Gastroesophageal sphincter (tissue), 3 donors: ENCODE data around the gene ADAMTS7.
"Not testable (repeated sequence)": the region's sequence is repeated elsewhere in the genome, so short reads cannot be mapped to it uniquely, and the experiment has no call there.

Experiments used
- POLR2A ChIP-seq, 2 donors: fragments of 450-650 bp; IDR thresholded peaks; one replicate each; pipeline ENCODE4 v1.6.1; 2017; ENCODE audit warnings: antibody characterized with exemption in 2 of 2, mild to moderate bottlenecking in 2 of 2, moderate library complexity in 1 of 2
- POLR2AphosphoS5 ChIP-seq: sonication (generic); formaldehyde crosslinking; IDR thresholded peaks from one replicate; pipeline ENCODE4 v1.6.1; 2017; ENCODE audit warnings: antibody characterized with exemption
- TF ChIP-seq, protein P1 (sequence below), 4 experiments: fragments of 200-600 bp in 2 of 4; fragments of 450-650 bp in 2 of 4; sonication (generic) in 1 of 4; IDR thresholded peaks; one replicate each; pipeline ENCODE4 v1.5.1; 2017 to 2019; ENCODE audit warnings: antibody characterized with exemption in 4 of 4, mild to moderate bottlenecking in 2 of 4, moderate library complexity in 2 of 4

DNA sequence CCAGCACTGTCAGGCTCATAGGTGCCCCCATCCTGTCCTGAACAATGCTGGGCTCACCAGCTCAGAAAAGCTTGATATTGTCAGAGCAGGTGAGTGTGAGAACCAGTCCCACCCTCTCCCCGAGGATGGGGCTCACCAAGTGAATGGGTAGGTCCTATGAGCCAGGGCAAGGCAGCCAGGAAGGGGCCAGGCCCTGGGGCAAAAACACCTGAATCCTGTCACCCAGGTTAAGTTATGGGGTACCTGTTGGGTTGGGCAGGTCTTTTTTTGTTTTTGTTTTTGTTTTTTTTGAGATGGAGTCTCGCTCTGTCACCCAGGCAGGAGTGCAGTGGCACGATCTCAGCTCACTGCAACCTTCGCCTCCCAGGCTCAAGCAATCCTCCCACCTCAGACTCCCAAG lies 16.8 kb downstream of the ADAMTS7 start:
- TF ChIP-seq POLR2A (IDR thresholded peaks at IDR 0.05); POLR2AphosphoS5: not testable (repeated sequence)
- TF ChIP-seq, protein P1, sequence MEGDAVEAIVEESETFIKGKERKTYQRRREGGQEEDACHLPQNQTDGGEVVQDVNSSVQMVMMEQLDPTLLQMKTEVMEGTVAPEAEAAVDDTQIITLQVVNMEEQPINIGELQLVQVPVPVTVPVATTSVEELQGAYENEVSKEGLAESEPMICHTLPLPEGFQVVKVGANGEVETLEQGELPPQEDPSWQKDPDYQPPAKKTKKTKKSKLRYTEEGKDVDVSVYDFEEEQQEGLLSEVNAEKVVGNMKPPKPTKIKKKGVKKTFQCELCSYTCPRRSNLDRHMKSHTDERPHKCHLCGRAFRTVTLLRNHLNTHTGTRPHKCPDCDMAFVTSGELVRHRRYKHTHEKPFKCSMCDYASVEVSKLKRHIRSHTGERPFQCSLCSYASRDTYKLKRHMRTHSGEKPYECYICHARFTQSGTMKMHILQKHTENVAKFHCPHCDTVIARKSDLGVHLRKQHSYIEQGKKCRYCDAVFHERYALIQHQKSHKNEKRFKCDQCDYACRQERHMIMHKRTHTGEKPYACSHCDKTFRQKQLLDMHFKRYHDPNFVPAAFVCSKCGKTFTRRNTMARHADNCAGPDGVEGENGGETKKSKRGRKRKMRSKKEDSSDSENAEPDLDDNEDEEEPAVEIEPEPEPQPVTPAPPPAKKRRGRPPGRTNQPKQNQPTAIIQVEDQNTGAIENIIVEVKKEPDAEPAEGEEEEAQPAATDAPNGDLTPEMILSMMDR (IDR thresholded peaks at IDR 0.05), result not testable (repeated sequence)
